Endothelial cell of umbilical vein (primary cell): ENCODE results near the gene BRD1. TPM values are rescaled to one million over a fixed set of nuclear protein-coding genes. Genes with fewer than 3 reads are reported as not detected.

Experiments
- BruUV-seq: library from RNA; stranded (reverse); fragments of 400-500 nt; replicated peaks from 2 replicates; lab custom pipeline; 2021; lab: Mats Ljungman, UMichigan
- CTCF ChIA-PET: fragments of 300-600, 350-600 bp; sonication (Branson Sonifier 250); formaldehyde crosslinking; loops from one replicate; lab custom pipeline; 2021; ENCODE audit warnings: antibody characterized with exemption, inconsistent platforms; lab: Charles Lee
- POLR2A ChIA-PET: fragments of 300-600, 350-600 bp; sonication (Branson Sonifier 250); formaldehyde crosslinking; loops from one replicate; lab custom pipeline; 2021; ENCODE audit warnings: antibody characterized with exemption, inconsistent platforms; lab: Charles Lee
- DNase-seq: peaks from one replicate; pipeline ENCODE4 v3.0.0-alpha.2; 2011; ENCODE audit warnings: low read depth, low spot score
- FAIRE-seq: peaks from 2 replicates; lab custom pipeline; 2011; peaks lifted over from hg19 to GRCh38; lab: Jason Lieb, UNC
- H2AFZ ChIP-seq: 2 replicates; pipeline ENCODE4 v1.6.0; 2012; ENCODE audit warnings: low read depth, low read length, control low read depth, inconsistent platforms
- H3K27ac ChIP-seq: 2 replicates; pipeline ENCODE4 v1.5.1; 2011; ENCODE audit warnings: low read depth, mild to moderate bottlenecking, control low read depth, low read length, moderate library complexity; ENCODE audit not compliant: insufficient read depth
- H3K27me3 ChIP-seq, 2 experiments: 2 replicates each; pipeline versions ENCODE4 v1.6.0 to v1.6.1; 2011; ENCODE audit warnings: low read length in 2 of 2, mixed read lengths in 1 of 2; ENCODE audit not compliant: control insufficient read depth in 2 of 2, insufficient read depth in 2 of 2
- H3K36me3 ChIP-seq, 2 experiments: 2 replicates in 1 of 2; 3 replicates in 1 of 2; pipeline ENCODE4 v1.5.1; 2011; ENCODE audit warnings: low read length in 2 of 2, mild to moderate bottlenecking in 1 of 2, moderate library complexity in 1 of 2; ENCODE audit not compliant: control insufficient read depth in 2 of 2, insufficient read depth in 2 of 2; ENCODE audit errors: extremely low read depth in 1 of 2
- H3K4me1 ChIP-seq: 3 replicates; pipeline ENCODE4 v1.5.1; 2011; ENCODE audit warnings: mild to moderate bottlenecking, low read length; ENCODE audit not compliant: control insufficient read depth, insufficient read depth; ENCODE audit errors: extremely low read depth
- H3K4me2 ChIP-seq: 2 replicates; pipeline ENCODE4 v1.6.1; 2011; ENCODE audit warnings: low read length, control low read depth, mixed read lengths; ENCODE audit not compliant: insufficient read depth
- H3K4me3 ChIP-seq, 3 experiments: fragments of 200-600 bp in 1 of 3; sonication (generic), shearing (Covaris generic) in 1 of 3; replicated peaks in 1 of 3; 2 replicates each; pipeline ENCODE4 v1.5.1; 2011 to 2016; ENCODE audit warnings: control low read depth in 3 of 3, low read length in 3 of 3, mild to moderate bottlenecking in 2 of 3, inconsistent platforms in 1 of 3, low read depth in 1 of 3, moderate library complexity in 1 of 3; ENCODE audit not compliant: insufficient read depth in 1 of 3
- H3K79me2 ChIP-seq: 2 replicates; pipeline ENCODE4 v1.6.0; 2012; ENCODE audit warnings: low read length, inconsistent platforms; ENCODE audit not compliant: control insufficient read depth, insufficient read depth
- H3K9ac ChIP-seq: replicated peaks from 2 replicates; pipeline ENCODE3; 2011; ENCODE audit warnings: low read length, control low read depth; ENCODE audit not compliant: insufficient read depth; ENCODE audit errors: extremely low read depth
- H3K9me1 ChIP-seq: replicated peaks from 3 replicates; pipeline ENCODE4 v1.6.0; 2011; ENCODE audit warnings: mild to moderate bottlenecking, low read length; ENCODE audit not compliant: control insufficient read depth, insufficient read depth; ENCODE audit errors: extremely low read depth
- H3K9me3 ChIP-seq: replicated peaks from 2 replicates; pipeline ENCODE4 v1.5.1; 2012; ENCODE audit warnings: low read length, inconsistent platforms; ENCODE audit not compliant: control insufficient read depth, insufficient read depth
- H4K20me1 ChIP-seq: replicated peaks from 2 replicates; pipeline ENCODE3; 2011; ENCODE audit warnings: mild to moderate bottlenecking, low read length; ENCODE audit not compliant: control insufficient read depth, insufficient read depth; ENCODE audit errors: extremely low read depth
- EZH2 ChIP-seq: IDR thresholded peaks from 2 replicates; pipeline ENCODE4 v1.6.1; 2012; ENCODE audit warnings: borderline replicate concordance, low read depth, mild to moderate bottlenecking, moderate library complexity, low read length, inconsistent platforms; ENCODE audit not compliant: severe bottlenecking
- FOS ChIP-seq: IDR thresholded peaks from 2 replicates; pipeline ENCODE4 v1.6.1; 2011; ENCODE audit warnings: mild to moderate bottlenecking, low read length, moderate library complexity, borderline replicate concordance; ENCODE audit not compliant: insufficient read depth
- GATA2 ChIP-seq: IDR thresholded peaks from 2 replicates; pipeline ENCODE4 v1.7.0; 2011; ENCODE audit warnings: low read depth, mild to moderate bottlenecking, moderate library complexity, mixed read lengths, low read length; ENCODE audit not compliant: insufficient read length, insufficient read depth
- JUN ChIP-seq: IDR thresholded peaks from 2 replicates; pipeline ENCODE4 v1.6.1; 2011; ENCODE audit warnings: borderline replicate concordance, low read depth; ENCODE audit not compliant: insufficient read length, insufficient read depth
- MYC ChIP-seq: IDR thresholded peaks from one replicate; pipeline ENCODE4 v1.6.1; 2011; ENCODE audit warnings: mild to moderate bottlenecking, low read depth, low read length
- POLR2A ChIP-seq: IDR thresholded peaks from 2 replicates; pipeline ENCODE4 v1.6.1; 2012; ENCODE audit warnings: low read depth, mild to moderate bottlenecking, control low read depth, low read length
- POLR2AphosphoS5 ChIP-seq: IDR thresholded peaks from 2 replicates; pipeline ENCODE4 v1.6.1; 2012; ENCODE audit warnings: low read depth, mild to moderate bottlenecking, control low read depth, low read length, moderate library complexity; ENCODE audit not compliant: insufficient read depth
- dilution Hi-C: fragments of 300-500 bp; cut with MboI; formaldehyde crosslinking; loops from one replicate; pipeline ENCODE4 v1.15.0; 2019; ENCODE audit warnings: low sequenced_read_pairs; ENCODE audit not compliant: extremely low pct_ligation_motif_present
- intact Hi-C: fragments of 100-400 bp; cut with micrococcal nuclease; formaldehyde crosslinking; loops from one replicate; pipeline ENCODE4 v1.10.0; 2022
- polyA plus RNA-seq, 4 experiments: library from polyadenylated mRNA; depleted of rRNA in 3 of 4; stranded (reverse) in 3 of 4; unstranded in 1 of 4; fragments of >200 nt; gene quantifications; 2 replicates each; pipeline versions ENCODE4 v1.2.1 to v1.2.3, GENCODE V29; 2011 to 2012; ENCODE audit warnings: missing spikeins in 1 of 4
- total RNA-seq: library from RNA; stranded (reverse); gene quantifications from 2 replicates; pipeline ENCODE4 v1.2.3, GENCODE V29; 2021
- TF ChIP-seq, protein P1 (sequence below), 2 donors: IDR thresholded peaks; 1 replicate in 1 of 2; 2 replicates in 1 of 2; pipeline ENCODE4 v1.5.1; 2011; ENCODE audit warnings: low read length in 2 of 2, mild to moderate bottlenecking in 2 of 2, moderate library complexity in 2 of 2, control low read depth in 1 of 2, inconsistent platforms in 1 of 2, low read depth in 1 of 2; ENCODE audit not compliant: insufficient read depth in 1 of 2; ENCODE audit errors: extremely low read depth in 1 of 2
- TF ChIP-seq, protein P2 (sequence below): IDR thresholded peaks from 2 replicates; pipeline ENCODE4 v1.6.1; 2011; ENCODE audit not compliant: insufficient read depth, insufficient read length

The BRD1 gene
- total and polyA plus RNA-seq, 2 donors (not counting 3 experiments of a cell fraction or from before 2014, with no cell fraction given) = 8.1 to 41.1 TPM

DNA sequence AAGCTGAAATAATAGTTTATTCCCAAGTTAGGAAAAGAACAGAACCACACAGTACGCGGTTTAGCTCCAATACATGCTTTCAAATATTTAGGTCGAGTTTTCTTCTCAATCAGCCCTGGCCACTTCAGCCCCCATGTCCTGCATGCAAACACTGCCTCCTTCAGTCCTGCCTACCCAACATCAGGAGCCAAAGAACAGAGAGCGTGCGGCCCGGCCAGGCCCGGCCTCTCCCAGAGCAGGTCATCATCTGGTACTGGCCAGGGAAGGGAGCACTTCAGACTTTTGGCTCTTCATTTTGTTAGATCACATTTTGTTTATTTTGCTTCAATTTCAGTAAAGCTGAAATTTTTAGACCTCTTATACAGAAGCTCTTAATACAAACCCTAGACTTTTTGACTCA lies 6.7 kb downstream of the BRD1 start:
- no peaks in the 10 kb centered on the region for H3K27me3 ChIP-seq
- no peak overlapping the region for H3K4me2 ChIP-seq
- no peaks in the 10 kb centered on the region for H3K9me1 ChIP-seq
- H3K36me3 ChIP-seq = peaks cover 20 to 64% of the 10 kb centered on the region in 2 experiments
- H3K9me3 ChIP-seq = no peaks in the 10 kb centered on the region
- ChIA-PET POLR2A (no interaction called here), CTCF (interaction anchor here (1.1 to 1.3 kb wide), 2 partner anchors 13 to 18 kb away, joined by 3 read pairs; no protein-coding TSS in a partner anchor)
- no peak overlapping the region for H3K4me3 ChIP-seq
- DNase-seq = no peak
- peaks cover 11% of the 10 kb centered on the region for H4K20me1 ChIP-seq
- H3K79me2 ChIP-seq = peaks cover 99% of the 10 kb centered on the region
- FAIRE-seq = no peak
- H3K27ac ChIP-seq = no peak overlapping the region
- intact Hi-C loops (no loop called here), dilution Hi-C loops (no loop called here)
- no peak overlapping the region for H3K9ac ChIP-seq
- TF ChIP-seq POLR2AphosphoS5 = no peak
- peaks cover 6% of the 10 kb centered on the region for H3K4me1 ChIP-seq
- BruUV-seq = no TSS peak
- no peak overlapping the region for H2AFZ ChIP-seq

DNA sequence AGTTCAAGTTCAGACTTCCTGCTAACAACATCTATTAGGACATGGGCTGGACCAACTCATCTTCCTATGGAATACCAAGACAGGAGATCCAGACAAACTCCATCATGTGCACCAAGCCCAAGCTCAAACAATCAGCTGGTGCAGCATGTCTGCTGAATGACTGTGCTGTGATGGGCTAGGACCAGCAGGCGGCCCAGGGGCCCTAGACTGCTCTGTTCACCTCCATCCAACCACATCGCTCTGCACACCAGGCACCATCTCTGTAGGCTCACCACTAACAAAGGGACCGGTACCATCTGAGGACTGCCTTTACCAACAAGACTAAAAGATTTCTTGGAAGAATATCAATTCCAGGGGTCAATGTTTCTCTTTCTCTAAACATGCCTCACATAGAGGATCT lies 10.3 kb downstream of the BRD1 start:
- H3K27me3 ChIP-seq = no peaks in the 10 kb centered on the region
- ChIA-PET POLR2A (no interaction called here), CTCF (no interaction called here)
- no peak overlapping the region for H3K4me2 ChIP-seq
- H4K20me1 ChIP-seq = no peaks in the 10 kb centered on the region
- H3K9me1 ChIP-seq = no peaks in the 10 kb centered on the region
- H3K9ac ChIP-seq = no peak overlapping the region
- DNase-seq = no peak
- H3K79me2 ChIP-seq = peaks cover 98% of the 10 kb centered on the region
- intact Hi-C loops (no loop called here), dilution Hi-C loops (no loop called here)
- H3K4me3 ChIP-seq = no peak overlapping the region
- peaks cover 5 to 50% of the 10 kb centered on the region in 2 experiments for H3K36me3 ChIP-seq
- H3K27ac ChIP-seq = no peak overlapping the region
- no peak overlapping the region for H2AFZ ChIP-seq
- no peaks in the 10 kb centered on the region for H3K9me3 ChIP-seq
- FAIRE-seq = no peak
- no TSS peak for BruUV-seq
- no peaks in the 10 kb centered on the region for H3K4me1 ChIP-seq
- TF ChIP-seq POLR2A (no peak), JUN (no peak), EZH2 (no peak), GATA2 (no peak), MYC (no peak), POLR2AphosphoS5 (no peak), FOS (no peak)
- TF ChIP-seq, protein P1, sequence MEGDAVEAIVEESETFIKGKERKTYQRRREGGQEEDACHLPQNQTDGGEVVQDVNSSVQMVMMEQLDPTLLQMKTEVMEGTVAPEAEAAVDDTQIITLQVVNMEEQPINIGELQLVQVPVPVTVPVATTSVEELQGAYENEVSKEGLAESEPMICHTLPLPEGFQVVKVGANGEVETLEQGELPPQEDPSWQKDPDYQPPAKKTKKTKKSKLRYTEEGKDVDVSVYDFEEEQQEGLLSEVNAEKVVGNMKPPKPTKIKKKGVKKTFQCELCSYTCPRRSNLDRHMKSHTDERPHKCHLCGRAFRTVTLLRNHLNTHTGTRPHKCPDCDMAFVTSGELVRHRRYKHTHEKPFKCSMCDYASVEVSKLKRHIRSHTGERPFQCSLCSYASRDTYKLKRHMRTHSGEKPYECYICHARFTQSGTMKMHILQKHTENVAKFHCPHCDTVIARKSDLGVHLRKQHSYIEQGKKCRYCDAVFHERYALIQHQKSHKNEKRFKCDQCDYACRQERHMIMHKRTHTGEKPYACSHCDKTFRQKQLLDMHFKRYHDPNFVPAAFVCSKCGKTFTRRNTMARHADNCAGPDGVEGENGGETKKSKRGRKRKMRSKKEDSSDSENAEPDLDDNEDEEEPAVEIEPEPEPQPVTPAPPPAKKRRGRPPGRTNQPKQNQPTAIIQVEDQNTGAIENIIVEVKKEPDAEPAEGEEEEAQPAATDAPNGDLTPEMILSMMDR (IDR thresholded peaks at IDR 0.05; ENCODE audit: extremely low read depth in 1 of 2, insufficient read depth in 1 of 2, low read depth in 1 of 2, low read length in 2 of 2) = no peak
- TF ChIP-seq, protein P2, sequence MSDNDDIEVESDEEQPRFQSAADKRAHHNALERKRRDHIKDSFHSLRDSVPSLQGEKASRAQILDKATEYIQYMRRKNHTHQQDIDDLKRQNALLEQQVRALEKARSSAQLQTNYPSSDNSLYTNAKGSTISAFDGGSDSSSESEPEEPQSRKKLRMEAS = no peak
